ENCODE results near the gene TMPRSS11E.

The TMPRSS11E gene

DNA sequence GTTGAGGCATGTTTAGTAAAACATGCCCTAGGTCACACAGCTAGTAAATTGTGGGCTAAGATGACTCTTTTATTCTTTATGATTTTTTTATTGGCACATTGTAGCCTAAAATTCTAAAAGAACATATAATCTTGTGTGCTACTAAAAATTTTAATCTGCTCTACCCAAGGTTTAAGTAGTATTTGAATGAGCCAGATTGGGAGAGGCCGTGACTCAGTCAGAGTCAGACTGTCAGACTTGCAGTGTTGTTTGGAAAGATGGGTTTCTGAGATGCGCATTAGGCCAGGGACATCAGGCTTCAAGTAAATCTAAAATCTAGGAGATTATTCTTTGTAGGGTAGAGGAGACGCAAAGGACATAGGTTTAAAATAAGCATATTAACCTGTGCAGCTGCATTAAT, 30.7 kb upstream of the TMPRSS11E start:
- TF ChIP-seq, protein P1, sequence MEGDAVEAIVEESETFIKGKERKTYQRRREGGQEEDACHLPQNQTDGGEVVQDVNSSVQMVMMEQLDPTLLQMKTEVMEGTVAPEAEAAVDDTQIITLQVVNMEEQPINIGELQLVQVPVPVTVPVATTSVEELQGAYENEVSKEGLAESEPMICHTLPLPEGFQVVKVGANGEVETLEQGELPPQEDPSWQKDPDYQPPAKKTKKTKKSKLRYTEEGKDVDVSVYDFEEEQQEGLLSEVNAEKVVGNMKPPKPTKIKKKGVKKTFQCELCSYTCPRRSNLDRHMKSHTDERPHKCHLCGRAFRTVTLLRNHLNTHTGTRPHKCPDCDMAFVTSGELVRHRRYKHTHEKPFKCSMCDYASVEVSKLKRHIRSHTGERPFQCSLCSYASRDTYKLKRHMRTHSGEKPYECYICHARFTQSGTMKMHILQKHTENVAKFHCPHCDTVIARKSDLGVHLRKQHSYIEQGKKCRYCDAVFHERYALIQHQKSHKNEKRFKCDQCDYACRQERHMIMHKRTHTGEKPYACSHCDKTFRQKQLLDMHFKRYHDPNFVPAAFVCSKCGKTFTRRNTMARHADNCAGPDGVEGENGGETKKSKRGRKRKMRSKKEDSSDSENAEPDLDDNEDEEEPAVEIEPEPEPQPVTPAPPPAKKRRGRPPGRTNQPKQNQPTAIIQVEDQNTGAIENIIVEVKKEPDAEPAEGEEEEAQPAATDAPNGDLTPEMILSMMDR (IDR thresholded peaks at IDR 0.05) = no peak
- Histone ChIP-seq H3K9ac (no peak overlapping the region), H3K27ac (no peak overlapping the region), H3K36me3 (ENCODE audit: control insufficient read depth, insufficient read depth, low read length) (no peaks in the 10 kb centered on the region), H3K4me2 (ENCODE audit: low read length) (no peak overlapping the region), H3K9me3 (ENCODE audit: control insufficient read depth, low read length) (no peaks in the 10 kb centered on the region), H3K27me3 (ENCODE audit: control insufficient read depth, insufficient read depth, low read length) (no peaks in the 10 kb centered on the region), H3K79me2 (no peaks in the 10 kb centered on the region), H2AFZ (no peak overlapping the region), H3K4me3 (ENCODE audit: low read depth, low read length) (no peak overlapping the region), H3K4me1 (no peaks in the 10 kb centered on the region)

DNA sequence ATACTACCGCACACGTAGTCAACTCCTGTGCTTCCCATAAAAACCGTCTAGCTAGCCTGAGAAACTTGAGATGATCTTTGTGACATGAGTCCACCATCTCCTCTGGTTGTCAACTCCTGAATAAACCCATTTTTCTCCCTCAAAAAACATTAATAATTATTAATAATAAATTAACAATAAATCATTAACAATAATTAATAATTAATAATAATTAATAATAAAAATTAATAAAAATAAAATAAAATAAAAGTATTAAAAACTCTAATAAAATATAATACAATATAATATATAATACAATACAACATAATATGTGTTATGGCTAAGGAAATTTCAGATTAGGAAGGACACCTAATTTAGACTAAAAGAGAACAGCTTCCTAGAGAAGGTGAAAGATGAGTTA, 20.7 kb upstream of the TMPRSS11E start:
- Histone ChIP-seq H3K4me2 (ENCODE audit: low read length) (no peak overlapping the region), H3K9ac (no peak overlapping the region), H3K9me3 (ENCODE audit: control insufficient read depth, low read length) (no peaks in the 10 kb centered on the region), H3K36me3 (ENCODE audit: control insufficient read depth, insufficient read depth, low read length) (peaks cover 2% of the 10 kb centered on the region), H3K4me3 (ENCODE audit: low read depth, low read length) (no peak overlapping the region), H2AFZ (no peak overlapping the region), H3K27ac (no peak overlapping the region), H3K4me1 (no peaks in the 10 kb centered on the region), H3K79me2 (no peaks in the 10 kb centered on the region), H3K27me3 (ENCODE audit: control insufficient read depth, insufficient read depth, low read length) (no peaks in the 10 kb centered on the region)
- TF ChIP-seq, protein P1 (IDR thresholded peaks at IDR 0.05) = no peak

DNA sequence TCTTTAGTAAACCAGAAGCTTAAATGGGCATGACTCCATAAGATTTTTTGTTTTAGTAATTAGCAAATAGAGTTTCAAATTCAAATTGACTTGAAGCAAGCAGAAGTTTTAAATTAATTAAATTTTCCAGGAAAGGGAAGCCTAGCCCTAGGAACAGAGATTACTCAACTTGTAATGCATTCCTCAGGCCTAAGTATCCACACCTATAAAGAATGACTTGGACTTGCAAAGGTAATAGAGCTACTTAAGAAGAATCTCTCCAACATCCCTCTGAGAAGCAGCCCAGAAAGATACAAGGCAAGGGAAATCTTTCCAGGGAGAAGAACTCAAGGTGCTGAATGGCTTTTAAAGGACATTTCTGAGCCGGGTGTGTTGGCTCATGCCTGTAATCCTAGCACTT, 16.9 kb upstream of the TMPRSS11E start:
- H3K36me3 ChIP-seq (ENCODE audit: control insufficient read depth, insufficient read depth, low read length) = peaks cover 2% of the 10 kb centered on the region
- TF ChIP-seq, protein P1 (IDR thresholded peaks at IDR 0.05) = no peak
- no peak overlapping the region for H3K4me2 ChIP-seq (ENCODE audit: low read length)
- H3K9me3 ChIP-seq (ENCODE audit: control insufficient read depth, low read length) = no peaks in the 10 kb centered on the region
- H3K9ac ChIP-seq = no peak overlapping the region
- H3K27me3 ChIP-seq (ENCODE audit: control insufficient read depth, insufficient read depth, low read length) = no peaks in the 10 kb centered on the region
- H3K4me3 ChIP-seq (ENCODE audit: low read depth, low read length) = no peak overlapping the region
- H3K79me2 ChIP-seq = no peaks in the 10 kb centered on the region
- no peak overlapping the region for H3K27ac ChIP-seq
- no peaks in the 10 kb centered on the region for H3K4me1 ChIP-seq
- H2AFZ ChIP-seq = no peak overlapping the region

DNA sequence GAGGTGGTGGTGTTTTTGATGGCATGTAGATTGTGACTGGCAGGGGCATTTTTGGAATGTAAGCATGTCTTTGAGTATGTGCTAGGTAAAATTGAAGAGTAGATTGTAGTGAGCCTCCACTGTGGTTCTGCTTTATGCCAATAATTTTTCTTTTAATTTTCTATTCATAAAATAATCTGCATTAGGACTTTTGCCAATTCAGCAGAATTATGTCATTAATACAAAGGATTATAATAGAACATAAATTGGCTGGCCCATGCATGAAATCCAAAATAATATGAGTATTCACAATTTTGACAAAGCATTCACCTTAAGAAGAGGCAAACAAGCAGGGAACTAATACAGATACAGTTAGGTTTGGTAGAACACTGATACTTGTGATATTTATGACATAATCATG, 14.9 kb upstream of the TMPRSS11E start:
- Histone ChIP-seq H2AFZ (no peak overlapping the region), H3K36me3 (ENCODE audit: control insufficient read depth, insufficient read depth, low read length) (no peaks in the 10 kb centered on the region), H3K27ac (no peak overlapping the region), H3K4me1 (no peaks in the 10 kb centered on the region), H3K4me3 (ENCODE audit: low read depth, low read length) (no peak overlapping the region), H3K9ac (no peak overlapping the region), H3K27me3 (ENCODE audit: control insufficient read depth, insufficient read depth, low read length) (no peaks in the 10 kb centered on the region), H3K4me2 (ENCODE audit: low read length) (no peak overlapping the region), H3K79me2 (no peaks in the 10 kb centered on the region), H3K9me3 (ENCODE audit: control insufficient read depth, low read length) (no peaks in the 10 kb centered on the region)
- TF ChIP-seq, protein P1 (IDR thresholded peaks at IDR 0.05) = no peak

DNA sequence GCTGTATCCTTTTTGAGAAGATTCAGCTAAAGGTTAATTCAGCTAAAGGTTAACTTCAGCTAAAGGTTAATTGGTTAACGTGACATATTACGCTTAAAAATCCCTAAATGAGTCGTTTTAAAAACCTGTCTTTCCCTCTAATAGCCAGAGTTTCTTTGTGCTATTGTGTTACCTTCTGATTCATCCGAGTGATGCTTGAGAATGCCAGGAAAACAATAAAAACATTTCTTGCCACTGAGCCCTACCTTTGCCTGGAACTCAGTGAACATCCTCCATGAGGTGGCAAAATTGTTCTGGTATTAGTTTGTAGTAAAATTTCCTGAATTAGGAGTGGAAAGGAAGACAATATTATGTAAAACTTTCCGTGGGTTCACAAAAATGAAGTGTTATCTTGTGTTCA, 13.7 kb upstream of the TMPRSS11E start:
- Histone ChIP-seq H3K79me2 (no peaks in the 10 kb centered on the region), H3K27ac (no peak overlapping the region), H3K9ac (no peak overlapping the region), H3K4me2 (ENCODE audit: low read length) (no peak overlapping the region), H3K36me3 (ENCODE audit: control insufficient read depth, insufficient read depth, low read length) (no peaks in the 10 kb centered on the region), H3K9me3 (ENCODE audit: control insufficient read depth, low read length) (no peaks in the 10 kb centered on the region), H3K4me3 (ENCODE audit: low read depth, low read length) (no peak overlapping the region), H3K4me1 (no peaks in the 10 kb centered on the region), H3K27me3 (ENCODE audit: control insufficient read depth, insufficient read depth, low read length) (no peaks in the 10 kb centered on the region), H2AFZ (no peak overlapping the region)
- TF ChIP-seq, protein P1 (IDR thresholded peaks at IDR 0.05) = no peak

Measured in parathyroid adenoma (tissue), 2 donors.